Mammary epithelial cell (primary cell): ENCODE results near the gene SLC17A9.

Experiments used
- CTCF ChIP-seq, 2 donors: IDR thresholded peaks in 1 of 2; conservative IDR thresholded peaks in 1 of 2; 2 replicates each; pipeline ENCODE4 v1.5.1; 2011 to 2012; ENCODE audit warnings: inconsistent platforms in 2 of 2, low read length in 2 of 2, mild to moderate bottlenecking in 2 of 2, control low read depth in 1 of 2, low read depth in 1 of 2; ENCODE audit not compliant: insufficient read depth in 1 of 2; ENCODE audit errors: extremely low read depth in 1 of 2
- EZH2 ChIP-seq: IDR thresholded peaks from 2 replicates; pipeline ENCODE4 v1.6.1; 2012; ENCODE audit warnings: low read length, inconsistent platforms, borderline replicate concordance

DNA sequence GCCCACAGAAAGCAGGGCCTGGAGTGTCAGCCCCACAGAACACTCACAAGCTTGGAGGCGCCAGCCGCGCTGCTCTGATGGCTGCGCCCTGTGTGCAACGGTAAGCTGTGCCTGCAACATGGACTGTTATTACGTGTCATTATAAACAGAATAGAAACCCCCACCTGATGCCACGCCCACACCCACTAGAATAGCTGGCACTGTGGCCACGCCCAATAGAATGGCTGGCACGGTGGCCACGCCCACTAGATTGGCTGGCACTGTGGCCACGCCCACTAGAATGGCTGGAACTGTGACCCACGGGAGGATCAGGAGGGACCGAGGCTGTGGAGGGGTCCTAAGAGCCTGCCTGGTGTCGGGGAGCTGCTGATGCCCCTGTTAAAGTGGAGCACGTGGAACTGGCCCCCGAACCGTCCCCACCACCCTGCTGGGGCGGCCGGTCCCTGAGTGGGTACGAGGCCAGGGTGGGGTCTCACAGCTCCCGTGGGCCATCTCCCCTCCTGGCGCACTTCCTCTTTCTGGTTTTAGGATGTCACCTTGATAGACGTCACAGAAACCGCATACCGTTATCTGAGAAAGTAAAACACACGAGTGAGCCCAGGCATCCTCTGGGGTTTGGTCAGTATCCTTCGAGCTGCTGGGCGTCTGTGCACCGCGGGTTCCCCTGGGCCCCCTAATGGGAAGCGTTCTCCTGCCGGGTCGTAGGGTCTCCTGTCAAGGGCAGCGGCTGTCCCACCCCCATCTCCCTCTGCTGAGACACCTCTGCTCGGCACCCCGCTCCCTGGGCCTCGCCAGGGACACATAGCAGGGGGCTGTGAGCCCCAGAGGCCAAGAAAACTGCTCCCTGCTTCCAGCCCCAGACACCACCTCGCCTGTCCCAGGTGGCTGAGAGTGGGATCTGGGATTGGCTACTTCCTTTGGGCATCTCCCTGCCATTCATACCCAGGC is 25.4 kb downstream of the SLC17A9 start:
- TF ChIP-seq CTCF (conservative IDR thresholded peaks at IDR 0.05 in 1 of 2, IDR thresholded peaks at IDR 0.05 in 1 of 2; ENCODE audit: extremely low read depth in 1 of 2, insufficient read depth in 1 of 2, low read depth in 1 of 2, low read length in 2 of 2) = no peak
- TF ChIP-seq EZH2 = no peak
